GM19438 (cell line): ENCODE results near the gene TNF.

Experiments used
- ATAC-seq: cut with Tn5 transposase; IDR thresholded peaks from one replicate; pipeline ENCODE4 v1.9.1; 2021; ENCODE audit warnings: low read depth; ENCODE audit not compliant: unreplicated experiment

The TNF gene

DNA sequence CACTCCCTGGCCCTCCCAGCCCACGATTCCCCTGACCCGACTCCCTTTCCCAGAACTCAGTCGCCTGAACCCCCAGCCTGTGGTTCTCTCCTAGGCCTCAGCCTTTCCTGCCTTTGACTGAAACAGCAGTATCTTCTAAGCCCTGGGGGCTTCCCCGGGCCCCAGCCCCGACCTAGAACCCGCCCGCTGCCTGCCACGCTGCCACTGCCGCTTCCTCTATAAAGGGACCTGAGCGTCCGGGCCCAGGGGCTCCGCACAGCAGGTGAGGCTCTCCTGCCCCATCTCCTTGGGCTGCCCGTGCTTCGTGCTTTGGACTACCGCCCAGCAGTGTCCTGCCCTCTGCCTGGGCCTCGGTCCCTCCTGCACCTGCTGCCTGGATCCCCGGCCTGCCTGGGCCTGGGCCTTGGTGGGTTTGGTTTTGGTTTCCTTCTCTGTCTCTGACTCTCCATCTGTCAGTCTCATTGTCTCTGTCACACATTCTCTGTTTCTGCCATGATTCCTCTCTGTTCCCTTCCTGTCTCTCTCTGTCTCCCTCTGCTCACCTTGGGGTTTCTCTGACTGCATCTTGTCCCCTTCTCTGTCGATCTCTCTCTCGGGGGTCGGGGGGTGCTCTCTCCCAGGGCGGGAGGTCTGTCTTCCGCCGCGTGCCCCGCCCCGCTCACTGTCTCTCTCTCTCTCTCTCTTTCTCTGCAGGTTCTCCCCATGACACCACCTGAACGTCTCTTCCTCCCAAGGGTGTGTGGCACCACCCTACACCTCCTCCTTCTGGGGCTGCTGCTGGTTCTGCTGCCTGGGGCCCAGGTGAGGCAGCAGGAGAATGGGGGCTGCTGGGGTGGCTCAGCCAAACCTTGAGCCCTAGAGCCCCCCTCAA is 3.1 kb upstream of the TNF start, which contains the start of gene LTA:
TSS of gene LTA (plus strand) at position 249 of the 871 bp plus-strand sequence. CDS start at position 703, 454 bp downstream.
- no peak for ATAC-seq

DNA sequence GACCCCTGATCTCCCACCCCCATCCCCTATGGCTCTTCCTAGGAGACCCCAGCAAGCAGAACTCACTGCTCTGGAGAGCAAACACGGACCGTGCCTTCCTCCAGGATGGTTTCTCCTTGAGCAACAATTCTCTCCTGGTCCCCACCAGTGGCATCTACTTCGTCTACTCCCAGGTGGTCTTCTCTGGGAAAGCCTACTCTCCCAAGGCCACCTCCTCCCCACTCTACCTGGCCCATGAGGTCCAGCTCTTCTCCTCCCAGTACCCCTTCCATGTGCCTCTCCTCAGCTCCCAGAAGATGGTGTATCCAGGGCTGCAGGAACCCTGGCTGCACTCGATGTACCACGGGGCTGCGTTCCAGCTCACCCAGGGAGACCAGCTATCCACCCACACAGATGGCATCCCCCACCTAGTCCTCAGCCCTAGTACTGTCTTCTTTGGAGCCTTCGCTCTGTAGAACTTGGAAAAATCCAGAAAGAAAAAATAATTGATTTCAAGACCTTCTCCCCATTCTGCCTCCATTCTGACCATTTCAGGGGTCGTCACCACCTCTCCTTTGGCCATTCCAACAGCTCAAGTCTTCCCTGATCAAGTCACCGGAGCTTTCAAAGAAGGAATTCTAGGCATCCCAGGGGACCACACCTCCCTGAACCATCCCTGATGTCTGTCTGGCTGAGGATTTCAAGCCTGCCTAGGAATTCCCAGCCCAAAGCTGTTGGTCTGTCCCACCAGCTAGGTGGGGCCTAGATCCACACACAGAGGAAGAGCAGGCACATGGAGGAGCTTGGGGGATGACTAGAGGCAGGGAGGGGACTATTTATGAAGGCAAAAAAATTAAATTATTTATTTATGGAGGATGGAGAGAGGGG is 1.9 kb upstream of the TNF start:
- no peak for ATAC-seq

DNA sequence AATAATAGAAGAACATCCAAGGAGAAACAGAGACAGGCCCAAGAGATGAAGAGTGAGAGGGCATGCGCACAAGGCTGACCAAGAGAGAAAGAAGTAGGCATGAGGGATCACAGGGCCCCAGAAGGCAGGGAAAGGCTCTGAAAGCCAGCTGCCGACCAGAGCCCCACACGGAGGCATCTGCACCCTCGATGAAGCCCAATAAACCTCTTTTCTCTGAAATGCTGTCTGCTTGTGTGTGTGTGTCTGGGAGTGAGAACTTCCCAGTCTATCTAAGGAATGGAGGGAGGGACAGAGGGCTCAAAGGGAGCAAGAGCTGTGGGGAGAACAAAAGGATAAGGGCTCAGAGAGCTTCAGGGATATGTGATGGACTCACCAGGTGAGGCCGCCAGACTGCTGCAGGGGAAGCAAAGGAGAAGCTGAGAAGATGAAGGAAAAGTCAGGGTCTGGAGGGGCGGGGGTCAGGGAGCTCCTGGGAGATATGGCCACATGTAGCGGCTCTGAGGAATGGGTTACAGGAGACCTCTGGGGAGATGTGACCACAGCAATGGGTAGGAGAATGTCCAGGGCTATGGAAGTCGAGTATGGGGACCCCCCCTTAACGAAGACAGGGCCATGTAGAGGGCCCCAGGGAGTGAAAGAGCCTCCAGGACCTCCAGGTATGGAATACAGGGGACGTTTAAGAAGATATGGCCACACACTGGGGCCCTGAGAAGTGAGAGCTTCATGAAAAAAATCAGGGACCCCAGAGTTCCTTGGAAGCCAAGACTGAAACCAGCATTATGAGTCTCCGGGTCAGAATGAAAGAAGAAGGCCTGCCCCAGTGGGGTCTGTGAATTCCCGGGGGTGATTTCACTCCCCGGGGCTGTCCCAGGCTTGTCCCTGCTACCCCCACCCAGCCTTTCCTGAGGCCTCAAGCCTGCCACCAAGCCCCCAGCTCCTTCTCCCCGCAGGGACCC is 981 bp upstream of the TNF start:
- no peak for ATAC-seq

- ATAC-seq = no peak
These were observed 754 bp downstream of the TNF start for GRCh38 chr6:31575952-31576685.

DNA sequence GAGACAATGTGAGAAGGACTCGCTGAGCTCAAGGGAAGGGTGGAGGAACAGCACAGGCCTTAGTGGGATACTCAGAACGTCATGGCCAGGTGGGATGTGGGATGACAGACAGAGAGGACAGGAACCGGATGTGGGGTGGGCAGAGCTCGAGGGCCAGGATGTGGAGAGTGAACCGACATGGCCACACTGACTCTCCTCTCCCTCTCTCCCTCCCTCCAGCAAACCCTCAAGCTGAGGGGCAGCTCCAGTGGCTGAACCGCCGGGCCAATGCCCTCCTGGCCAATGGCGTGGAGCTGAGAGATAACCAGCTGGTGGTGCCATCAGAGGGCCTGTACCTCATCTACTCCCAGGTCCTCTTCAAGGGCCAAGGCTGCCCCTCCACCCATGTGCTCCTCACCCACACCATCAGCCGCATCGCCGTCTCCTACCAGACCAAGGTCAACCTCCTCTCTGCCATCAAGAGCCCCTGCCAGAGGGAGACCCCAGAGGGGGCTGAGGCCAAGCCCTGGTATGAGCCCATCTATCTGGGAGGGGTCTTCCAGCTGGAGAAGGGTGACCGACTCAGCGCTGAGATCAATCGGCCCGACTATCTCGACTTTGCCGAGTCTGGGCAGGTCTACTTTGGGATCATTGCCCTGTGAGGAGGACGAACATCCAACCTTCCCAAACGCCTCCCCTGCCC is 1.7 kb downstream of the TNF start:
- ATAC-seq = no peak

- ATAC-seq = no peak
These were observed 2.2 kb downstream of the TNF start for GRCh38 chr6:31577579-31577966.

DNA sequence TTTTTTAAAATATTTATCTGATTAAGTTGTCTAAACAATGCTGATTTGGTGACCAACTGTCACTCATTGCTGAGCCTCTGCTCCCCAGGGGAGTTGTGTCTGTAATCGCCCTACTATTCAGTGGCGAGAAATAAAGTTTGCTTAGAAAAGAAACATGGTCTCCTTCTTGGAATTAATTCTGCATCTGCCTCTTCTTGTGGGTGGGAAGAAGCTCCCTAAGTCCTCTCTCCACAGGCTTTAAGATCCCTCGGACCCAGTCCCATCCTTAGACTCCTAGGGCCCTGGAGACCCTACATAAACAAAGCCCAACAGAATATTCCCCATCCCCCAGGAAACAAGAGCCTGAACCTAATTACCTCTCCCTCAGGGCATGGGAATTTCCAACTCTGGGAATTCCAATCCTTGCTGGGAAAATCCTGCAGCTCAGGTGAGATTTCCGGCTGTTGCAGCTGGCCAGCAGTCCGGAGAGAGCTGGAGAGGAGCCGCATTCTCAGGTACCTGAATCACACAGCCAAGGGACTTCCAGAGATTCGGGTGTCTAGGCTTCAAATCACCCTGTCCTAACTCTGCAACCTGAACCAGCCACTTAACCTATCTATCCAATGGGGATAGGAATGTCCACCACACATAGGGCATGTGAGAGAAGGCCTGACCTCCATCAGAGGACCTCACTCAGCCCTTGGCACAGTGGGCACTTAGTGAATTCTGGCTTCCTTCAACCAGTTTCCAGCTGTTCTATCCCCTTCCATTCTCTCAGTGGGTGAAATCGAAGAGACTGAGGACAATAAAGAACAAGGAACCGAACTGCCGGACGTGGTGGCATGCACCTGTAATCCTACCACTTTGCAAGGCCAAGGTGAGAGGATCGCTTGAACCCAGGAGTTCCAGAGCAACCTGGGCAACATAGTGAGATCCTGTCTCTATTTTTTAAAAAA is 3.1 kb downstream of the TNF start:
- ATAC-seq = no peak

DNA sequence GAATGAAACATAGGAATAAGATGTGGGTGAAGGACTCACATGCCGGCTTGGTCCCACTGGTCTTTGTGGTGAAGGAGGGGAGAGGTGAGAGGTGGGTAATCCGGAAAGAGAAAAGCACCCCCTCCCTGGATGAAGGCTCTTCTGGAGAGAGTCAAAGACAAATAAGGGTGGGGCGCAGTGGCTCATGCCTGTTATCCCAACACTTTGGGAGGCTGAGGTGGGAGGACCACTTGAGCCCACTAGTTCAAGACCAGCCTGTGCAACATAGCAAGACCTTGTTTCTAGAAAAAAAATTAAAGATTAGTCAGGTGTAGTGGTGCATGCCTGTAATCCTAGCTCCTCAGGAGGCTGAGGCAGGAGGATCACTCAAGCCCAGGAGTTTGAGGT is 3.7 kb downstream of the TNF start:
- ATAC-seq = no peak

GRCh38 chr6:31579546-31580437 is 4.4 kb downstream of the TNF start:
- ATAC-seq = no peak

DNA sequence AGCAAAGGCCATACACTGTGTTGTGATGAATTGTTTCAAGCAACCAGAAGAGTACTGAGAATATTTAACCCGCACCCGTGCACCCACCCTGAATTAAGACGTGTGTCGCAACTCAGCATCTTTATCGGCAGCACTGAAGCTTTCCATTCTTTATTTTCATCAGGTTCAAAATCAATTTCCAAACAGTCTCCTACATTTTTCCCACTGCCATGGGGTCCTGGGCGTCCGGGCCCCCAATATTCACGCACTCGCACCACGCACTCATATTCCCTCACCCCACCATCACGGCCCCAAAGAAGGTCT is 5.0 kb downstream of the TNF start:
- no peak for ATAC-seq

GRCh38 chr6:31580807-31581433 is 5.6 kb downstream of the TNF start:
- peak; percentile 48 for ATAC-seq

- no peak for ATAC-seq
These were observed 6.3 kb downstream of the TNF start for GRCh38 chr6:31581434-31582229.

GRCh38 chr6:31582230-31582643 is 6.9 kb downstream of the TNF start, which contains the start of gene LTB:
LTB (minus strand) TSS chr6:31582424; CDS start chr6:31582417, 7 bp downstream.
- ATAC-seq = no peak

GRCh38 chr6:31585491-31585890 is 10.1 kb downstream of the TNF start:
- ATAC-seq = no peak

DNA sequence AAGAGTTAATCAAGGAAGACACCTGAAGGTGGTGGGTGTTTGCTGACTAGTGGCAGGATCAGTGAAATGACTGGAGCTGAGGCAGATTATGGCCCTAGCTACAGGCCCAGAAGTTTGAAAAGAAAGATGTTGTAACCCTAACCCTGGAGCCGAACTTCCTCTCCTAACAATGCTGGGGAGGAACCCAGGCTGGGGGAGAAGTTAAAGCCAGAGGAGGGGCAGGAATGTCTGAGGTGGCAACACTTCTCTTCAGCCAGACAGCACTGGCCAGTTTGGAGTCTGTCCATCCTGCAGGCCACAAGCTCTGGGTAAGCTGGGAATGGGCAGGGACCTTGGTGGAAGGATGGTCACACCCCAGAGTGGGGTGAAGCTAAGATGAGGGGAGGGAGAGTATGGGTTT is 10.6 kb downstream of the TNF start, which contains the start of gene LST1:
TSS of gene LST1 (plus strand) at position 270 of the 400 bp plus-strand sequence. CDS start 1,023 bp downstream, outside the sequence.
- no peak for ATAC-seq
